Stimulated activated CD4-positive, alpha-beta T cell treated with anti-CD3 and anti-CD28 coated beads, Interleukin-2, amount 100 ng/mL, for 48 hours (primary cell): ENCODE measurements around the gene ZNF845.
A peak's percentile ranks its signal among the peaks of the same experiment; 100 is the strongest.
"Not testable (repeated sequence)": the region's sequence is repeated elsewhere in the genome, so short reads cannot be mapped to it uniquely, and the experiment has no call there.

Experiments
- DNase-seq, 2 donors: peaks; one replicate each; pipeline ENCODE4 v3.0.0-alpha.2; 2020

Gene ZNF845

DNA sequence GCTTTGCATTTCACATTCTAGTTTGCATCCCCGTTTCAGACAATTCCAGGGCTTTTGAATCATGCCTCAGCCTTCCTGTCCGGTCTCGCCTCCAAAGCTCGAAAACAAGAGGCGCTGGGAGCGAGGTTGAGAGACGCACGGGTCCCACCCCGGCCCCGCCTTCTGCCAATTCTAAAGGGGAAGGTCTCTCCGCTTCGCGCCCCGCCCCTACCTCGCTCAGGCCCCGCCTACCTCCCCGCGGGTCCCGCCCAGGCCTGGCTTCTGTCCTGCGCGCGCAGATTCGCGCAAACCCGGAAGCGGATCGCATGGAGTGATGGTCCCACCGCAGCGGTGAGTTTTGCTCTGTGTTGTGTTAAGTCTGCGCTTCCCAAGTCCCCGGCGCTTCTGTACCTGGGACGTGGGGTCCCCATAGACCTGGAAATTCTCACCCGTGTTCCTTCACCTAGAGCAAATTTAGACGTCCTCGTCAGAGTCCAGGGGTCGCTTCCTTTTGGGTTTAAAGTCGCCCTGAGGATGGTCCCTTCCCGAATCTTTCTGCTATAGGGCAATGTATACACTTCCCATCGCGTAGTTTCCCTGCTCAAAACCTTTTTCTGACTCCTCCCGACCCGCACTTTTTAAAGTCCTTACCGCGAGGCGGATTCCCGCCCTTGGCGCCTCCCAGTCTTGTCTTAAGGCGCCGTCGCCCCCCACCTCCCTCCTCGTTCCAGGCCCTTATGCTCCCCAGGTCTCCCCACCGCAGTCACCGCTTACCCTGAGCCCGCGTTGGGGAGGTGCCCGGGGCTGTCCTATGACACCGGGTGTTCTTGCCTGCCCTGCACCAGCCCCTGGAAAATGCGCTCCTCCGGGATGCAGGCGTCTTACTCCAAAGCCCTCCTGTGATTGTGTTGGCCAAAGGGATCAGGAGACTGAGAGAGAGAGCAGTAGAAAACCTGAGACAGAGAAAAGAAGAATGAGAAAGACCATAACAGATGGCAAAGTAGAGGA, at the start of gene ZNF845:
ZNF845 (plus strand) TSS at position 287 of the 987 bp plus-strand sequence. CDS start 7,559 bp downstream, outside the sequence.
- DNase-seq: peak; percentile 95 to 97

DNA sequence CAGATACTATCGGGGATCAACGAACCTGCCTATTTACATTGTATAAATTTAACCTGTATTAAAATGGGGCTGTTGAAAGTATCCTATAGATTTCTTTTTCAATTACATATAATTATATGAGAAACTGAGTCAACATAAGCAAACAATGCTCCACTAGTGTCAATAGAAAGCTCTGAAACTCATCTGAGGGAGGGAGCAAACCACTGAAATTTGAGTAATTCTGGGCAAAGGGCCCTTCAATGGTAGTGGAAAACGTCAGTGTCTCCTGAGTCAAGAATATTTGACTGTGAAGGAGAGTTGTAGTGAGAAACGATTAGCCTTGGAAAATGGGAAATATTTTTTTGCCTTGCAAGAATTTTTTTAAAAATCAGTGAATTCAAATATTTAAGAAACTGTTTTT, 48.5 kb upstream of the ZNF845 start:
- no peak for DNase-seq

DNA sequence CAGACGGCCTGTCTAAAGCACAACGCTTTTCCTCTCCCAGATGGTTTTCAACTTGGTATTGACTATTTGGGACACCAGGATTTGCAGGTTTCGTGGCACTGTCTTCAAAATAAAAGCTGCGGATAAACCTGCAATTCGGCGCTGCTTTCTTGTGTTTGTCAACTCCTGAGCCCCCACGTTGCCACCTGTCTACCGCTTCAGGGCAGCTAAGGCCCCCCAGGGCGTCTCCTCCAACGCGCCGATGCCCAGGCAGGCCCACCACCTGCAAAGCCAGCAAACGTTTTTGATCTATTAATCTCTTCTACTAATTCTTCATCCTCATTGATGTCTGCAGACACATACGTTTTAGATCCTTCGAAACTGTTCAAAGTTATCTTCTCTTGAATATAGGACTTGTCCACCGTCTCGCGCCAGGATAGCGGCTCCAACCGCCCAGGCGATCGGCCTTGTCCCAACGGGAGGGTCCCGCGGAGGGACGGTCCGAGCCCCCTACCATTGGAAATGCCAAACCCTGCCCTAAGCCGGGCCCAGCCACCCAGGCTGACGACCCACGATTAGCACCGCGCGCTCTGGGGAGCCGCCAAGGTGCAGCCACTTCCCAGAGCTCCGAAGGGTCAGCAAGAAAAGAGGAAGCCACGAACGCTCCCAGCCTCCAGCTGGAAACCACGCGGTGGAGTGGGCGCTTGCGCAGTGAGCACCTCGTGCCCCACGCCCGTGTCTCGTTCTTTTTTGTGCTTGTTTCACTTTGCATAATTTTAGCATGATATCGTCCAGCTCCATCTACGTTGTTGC, 42.6 kb upstream of the ZNF845 start:
- DNase-seq: no peak

DNA sequence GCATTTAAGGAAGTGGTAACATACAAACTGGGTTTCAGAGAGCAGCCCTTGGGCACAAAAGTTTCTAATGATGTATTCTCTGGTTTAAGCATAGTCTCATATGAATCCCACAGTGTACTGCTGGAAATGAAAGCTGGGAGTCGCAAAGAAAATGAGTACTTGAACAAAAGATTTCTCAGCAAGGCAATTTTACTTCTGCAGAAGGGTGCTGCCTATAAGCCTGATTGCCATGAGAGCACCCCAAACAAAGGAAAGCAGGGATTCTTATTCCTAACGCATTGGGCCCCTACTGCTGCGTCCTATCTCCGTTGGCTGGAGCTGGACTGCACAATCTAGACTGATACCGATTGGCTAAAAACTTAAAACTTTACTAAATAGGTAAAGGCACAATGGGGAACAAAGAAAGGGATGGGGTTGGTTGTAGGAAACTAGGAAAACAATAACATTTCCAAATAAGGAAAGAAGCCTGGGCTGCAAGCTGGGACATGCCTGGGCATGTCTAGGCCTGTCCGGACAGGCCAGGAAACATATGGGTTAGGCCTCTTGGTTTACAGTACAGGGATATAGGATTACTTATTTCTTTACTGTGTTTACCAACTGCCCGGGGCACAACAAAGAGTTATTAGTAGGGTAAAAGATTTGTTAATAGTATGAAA, 38.6 kb upstream of the ZNF845 start:
- DNase-seq: no peak

DNA sequence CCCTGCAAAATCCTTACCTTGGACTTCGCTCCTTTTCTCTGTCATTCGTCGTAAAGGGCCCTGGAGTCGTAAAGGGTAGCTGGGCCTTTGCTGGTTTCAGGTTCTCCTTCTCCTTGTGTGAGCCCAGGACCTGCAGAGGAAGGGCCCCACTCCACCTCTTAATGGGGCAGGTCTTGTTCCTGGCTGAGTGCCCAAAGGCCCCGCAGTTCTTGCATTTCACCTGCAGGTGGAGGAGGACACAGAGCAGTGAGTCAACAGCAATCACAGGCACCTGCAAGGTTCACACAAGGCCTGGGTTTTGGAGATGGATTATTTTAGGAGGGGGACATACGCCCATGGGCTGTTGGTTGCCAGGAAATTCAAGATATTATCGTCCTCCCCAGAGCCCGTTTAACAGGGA, 32.2 kb upstream of the ZNF845 start:
- not testable (repeated sequence) for DNase-seq

DNA sequence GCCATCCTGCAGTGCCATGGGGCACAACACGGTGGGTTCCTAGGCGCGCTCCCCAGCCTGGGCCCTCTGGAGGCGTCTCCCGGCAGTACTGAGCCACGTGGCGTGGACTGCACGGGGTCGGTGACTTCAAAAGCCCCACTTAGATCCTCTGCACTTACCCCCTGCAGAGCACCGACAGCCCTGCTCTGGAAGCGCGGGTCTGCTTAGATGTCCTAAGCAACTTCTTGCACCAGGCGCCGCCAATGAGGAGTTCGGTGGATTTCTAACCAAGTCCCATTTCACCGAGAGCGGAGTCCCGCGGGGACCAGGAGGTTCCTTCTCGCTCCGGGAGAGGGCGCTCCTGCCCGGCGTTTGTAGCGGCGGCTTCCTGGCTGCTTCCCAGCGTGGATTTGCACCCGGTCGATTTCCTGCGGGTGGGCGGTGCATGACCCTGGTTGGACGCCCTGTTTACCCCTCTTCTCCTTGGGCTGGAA, 25.2 kb upstream of the ZNF845 start:
- DNase-seq: no peak

DNA sequence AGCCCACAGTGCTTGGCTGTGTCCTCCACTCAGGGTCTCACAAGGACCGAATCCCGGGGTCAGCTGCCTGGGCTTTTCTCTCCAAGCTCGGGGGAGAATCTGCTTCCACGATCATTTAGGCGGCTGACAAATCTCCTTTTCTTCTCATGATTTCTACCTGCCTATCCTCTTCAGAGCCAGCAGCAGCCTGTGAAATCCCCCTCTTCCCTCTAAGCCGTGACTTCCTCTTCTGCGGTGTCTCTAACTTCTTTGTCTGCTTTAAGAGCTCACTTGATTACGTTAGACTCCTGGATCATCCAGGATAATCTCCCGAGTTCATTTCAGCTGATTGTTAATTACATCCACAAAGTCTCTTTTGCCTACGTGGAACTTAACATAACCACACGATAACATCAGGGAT, 22.5 kb upstream of the ZNF845 start:
- DNase-seq: no peak

DNA sequence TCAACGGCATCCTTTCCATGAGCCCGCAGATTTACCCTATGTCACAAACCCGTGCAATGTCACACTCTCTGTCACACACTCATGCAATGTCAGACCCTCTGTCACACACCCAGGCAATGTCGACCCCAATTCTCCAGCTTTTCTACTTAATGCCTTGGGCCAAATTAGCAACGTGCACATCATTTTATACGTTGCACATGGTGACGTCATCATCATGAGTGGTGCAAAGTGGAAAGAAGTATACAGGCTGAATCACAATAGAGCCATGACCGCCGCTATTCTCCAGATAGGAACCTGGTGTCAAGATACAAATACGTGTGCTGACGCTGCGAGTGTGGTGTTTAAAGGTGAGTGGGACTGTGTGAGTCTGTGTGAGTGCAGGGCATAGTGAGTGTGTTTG, 21.7 kb upstream of the ZNF845 start:
- DNase-seq: no peak

DNA sequence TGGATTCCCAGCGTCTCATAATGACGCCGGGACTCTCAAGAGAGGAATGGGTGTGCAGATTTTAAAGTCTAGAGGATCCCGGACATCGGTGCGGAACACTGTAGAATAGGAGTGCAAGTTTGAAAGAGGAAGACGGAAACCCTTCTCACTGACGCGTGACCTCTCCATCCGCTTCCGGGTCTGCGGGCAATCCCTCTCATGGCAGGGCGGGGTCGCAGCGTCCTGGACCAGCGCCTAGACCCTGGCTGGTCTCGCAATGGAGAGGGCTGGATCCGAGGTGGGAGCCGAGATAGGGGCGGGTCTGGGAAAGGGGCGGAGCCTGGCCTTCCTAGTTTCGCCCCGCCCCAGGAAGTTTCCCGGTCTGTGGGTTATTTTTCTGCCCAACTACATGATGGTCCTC, 4.6 kb upstream of the ZNF845 start:
- DNase-seq: no peak

DNA sequence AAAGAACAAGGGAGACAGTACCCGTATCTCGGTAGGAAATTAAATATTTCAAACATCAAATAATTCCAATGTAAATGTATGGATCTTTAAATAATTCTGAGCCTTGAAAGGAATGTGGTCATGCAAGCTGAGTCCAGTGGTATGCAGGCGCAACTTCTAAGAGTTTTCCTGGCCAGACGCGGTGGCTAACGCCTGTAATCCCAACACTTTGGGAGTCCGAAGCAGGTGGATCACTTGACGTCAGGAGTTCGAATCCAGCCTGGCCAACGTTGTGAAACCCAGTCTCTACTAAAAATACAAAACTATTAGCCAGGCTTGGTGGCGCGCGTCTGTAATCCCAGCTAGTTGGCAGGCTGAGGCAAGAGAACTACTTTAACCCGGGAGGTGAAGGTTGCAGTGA, 1.1 kb upstream of the ZNF845 start:
- DNase-seq: no peak

DNA sequence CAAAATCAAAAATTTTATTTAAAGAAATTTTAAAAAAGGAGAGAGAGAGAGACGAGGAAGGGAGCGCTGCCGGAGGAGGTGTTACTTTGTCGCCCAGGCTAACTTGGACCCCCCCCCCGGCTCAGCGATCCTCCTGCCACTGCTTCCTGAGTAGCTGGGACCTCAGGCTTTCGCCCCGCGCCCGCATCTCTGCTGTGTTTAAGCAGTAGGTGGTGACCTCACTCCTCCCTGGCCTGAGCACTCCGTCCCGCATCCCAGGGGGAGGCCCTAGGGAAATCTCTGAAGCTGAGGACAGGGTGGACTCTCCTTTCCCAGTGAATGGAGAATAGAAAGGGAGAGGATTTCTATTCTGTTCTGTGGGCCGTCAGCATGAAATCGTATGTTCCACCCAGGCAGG, 485 bp upstream of the ZNF845 start:
- peak in 1 of 2 donors; percentile 7 for DNase-seq

DNA sequence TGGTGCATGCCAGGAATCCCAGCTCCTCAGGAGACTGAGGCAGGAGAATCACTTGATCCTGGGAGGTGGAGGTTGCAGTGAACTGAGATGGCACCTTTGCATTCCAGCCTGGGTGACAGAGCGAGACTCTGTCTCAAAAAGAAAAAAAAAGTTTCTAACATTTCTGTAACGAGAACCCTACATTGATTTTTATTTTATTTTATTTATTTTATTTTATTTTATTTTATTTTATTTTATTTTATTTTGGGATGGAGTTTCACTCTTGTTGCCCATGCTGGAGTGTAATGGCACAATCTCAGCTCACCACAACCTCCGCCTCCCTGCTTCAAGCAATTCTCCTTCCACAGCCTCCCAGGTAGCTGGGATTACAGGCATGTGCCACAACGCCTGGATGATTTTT, 10.9 kb downstream of the ZNF845 start:
- not testable (repeated sequence) for DNase-seq

DNA sequence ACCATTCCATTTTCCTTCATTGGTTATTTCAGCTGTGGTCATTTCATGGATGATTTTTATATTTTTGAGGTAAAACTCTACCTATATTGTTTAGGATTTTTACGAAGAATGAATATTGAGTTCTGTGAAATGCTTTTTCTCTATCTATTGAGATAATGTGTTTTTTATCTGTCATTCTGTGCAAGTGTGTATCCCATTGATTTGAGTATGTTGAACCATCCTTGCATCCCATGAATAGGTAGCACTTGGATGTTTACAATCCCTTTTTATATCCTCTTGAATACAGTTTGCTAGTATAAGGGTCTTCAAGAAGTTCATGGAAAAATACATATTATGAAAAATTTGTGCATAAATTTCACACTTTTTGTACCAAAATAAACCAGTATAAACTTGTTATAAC, 22.2 kb downstream of the ZNF845 start:
- no peak for DNase-seq

DNA sequence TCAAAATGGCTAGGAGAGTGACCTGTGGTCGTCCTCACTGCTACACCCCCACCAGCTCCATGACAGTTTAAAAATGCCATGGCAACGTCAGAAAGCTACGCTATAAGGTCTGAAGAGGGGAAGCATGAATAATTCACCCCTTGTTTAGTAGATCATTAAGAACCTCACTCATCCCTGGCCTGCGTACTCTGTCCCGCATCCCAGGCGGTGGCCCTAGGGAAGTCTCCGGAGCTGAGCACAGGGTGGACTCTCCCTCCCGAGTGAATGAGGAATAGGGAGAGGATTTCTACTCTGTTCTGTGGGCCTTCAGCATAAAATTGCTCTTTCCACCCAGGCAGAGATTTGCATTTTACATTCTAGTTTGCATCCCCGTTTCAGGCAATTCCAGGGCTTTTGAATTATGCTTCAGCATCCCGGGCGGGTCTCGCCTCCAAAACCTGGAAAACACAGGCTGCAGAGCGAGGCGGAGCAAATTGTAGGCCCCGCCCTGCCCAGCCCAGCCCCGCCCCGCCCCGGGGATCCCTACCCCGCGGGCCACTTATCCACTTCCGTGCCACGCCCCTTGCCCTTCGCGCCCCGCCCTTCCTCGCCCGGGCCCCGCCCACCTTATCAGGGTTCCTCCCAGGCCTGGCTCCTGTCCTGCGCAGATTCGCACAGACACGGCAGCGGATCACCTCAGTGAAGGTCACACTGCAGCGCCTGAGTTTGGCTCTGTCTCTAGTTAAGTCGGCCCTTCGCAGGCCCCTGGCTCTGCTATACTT, 24.5 kb downstream of the ZNF845 start:
- DNase-seq: no peak

DNA sequence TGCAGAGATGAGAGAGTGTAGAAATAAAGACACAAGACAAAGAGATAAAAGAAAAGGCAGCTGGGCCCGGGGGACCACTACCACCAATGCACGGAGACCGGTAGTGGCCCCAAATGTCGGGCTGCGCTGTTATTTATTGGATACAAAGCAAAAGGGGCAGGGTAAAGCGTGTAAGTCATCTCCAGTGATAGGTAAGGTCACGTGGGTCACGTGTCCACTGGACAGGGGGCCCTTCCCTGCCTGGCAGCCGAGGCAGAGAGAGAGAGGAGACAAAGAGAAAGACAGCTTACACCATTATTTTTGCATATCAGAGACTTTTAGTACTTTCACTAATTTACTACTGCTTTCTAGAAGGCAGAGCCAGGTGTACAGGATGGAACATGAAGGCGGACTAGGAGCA, 26.5 kb downstream of the ZNF845 start:
- not testable (repeated sequence) for DNase-seq

DNA sequence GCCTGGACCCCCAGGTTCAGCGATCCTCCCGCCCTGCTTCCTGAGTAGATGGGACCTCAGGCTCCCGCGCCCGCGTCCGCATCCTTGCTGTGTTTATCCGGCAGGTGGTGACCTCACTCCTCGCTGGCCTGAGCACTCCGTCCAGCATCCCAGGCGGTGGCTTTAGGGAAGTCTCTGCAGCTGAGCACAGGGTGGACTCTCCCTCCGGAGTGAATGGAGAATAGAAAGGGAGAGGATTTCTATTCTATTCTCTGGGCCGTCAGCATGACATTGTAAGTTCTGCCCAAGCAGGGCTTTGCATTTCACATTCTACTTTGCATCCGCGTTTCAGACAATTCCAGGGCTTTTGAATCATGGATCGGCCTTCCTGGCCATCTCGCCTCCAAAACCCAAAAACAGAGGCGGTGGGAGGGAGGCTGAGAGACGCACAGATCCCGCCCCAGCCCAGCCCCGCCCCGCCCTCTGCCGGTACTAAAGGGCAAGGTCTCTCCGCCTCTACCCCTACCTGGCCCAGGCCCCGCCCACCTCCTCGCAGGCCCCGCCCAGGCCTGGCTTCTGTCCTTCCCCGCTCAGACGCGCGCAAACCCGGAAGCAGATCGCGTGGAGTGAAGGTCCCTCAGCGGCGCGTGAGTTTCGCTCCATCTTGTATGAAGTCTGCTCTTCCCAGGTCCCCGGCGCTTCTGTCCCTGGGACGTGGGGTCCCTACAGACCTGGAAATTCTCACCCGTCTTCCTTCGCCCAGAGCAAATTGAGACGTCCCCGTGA, 31.8 kb downstream of the ZNF845 start, which contains the start of gene ZNF525:
ZNF525 (plus strand) TSS at position 572 of the 765 bp plus-strand sequence. CDS start 6,577 bp downstream, outside the sequence.
- peak; percentile 94 to 95 for DNase-seq

DNA sequence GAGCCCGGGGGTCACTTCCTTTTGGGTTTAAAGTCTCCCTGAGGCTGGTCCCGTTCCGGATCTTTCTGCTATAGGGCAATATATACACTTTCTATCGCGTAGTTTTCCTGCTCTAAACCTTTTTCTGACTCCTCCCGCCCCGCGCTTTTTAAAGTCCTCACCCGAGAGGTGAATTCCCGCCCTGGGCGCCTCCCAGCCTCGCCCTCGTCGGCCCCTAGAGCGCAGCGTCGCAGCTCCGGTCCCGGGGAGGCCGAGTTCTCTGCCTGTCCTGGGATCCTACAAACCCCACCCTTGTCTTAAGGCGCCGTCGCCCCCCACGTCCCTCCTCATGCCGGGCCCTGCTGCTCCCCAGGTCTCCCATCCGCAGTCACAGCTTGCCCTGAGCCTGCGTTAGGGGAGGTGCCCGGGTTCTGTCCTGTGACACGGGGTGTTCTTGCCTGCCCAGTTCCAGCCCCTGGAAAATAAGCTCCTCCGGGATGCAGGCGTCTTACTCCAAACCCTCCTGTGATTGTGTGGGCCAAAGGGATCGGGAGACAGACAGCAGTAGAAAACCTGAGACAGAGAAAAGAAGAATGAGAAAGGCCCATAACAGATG, 32.4 kb downstream of the ZNF845 start:
- peak; percentile 22 to 36 for DNase-seq

DNA sequence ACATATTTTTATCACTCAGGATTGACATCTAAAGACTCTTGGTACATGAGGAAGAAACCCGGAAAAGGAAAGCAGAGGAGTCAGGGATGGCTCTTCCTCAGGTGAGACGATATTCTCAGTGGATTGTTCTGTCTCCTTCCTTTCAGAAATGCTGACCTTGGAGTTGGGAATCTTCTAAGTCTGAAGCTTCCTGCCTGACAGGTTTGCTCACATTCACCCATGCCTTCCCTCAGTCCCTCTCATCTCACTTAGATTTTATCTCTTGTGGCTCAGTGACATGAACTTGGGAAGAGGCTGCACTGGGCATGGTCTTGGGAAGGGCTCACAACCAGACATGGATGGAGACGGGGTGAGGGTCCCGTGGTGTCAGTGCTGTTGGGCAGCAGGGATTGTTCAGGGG, 38.6 kb downstream of the ZNF845 start:
- DNase-seq: no peak

DNA sequence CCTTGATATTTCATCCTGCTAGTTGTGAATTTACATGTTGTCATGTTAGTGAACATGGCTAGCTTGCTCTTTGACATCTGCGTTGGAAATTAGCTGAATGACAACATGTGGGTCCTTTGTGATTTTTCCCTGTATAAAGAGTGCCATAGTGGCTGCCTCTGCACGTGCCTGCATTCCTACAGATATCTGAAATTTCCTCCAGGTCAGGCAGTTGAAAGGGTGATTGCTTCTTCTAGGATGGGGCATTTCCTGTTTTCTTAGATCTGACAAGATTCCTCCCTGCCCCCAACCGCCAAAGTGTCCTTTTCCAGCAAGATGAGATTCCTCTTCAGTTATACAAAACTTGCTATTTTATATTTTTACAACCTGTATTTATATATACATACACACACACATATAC, 40.7 kb downstream of the ZNF845 start:
- no peak for DNase-seq

DNA sequence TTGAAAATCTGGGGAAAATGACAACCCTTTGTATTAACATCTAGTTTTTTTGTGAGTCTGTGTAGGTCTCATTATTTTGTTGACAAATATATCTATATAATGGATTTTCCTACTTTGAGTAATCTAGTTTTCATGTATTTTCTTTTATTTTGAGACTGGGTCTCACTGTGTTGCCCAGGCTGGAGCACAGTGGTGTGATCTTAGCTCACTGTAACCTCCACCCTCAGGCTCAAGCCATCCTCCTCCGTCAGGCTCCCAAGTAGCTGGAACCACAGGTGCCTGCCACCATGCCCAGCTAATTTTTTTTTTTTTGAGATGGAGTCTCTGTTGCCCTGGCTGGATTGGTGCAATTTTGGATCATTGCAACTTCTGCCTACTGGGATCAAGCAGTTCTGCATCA, 41.2 kb downstream of the ZNF845 start:
- DNase-seq: no peak

DNA sequence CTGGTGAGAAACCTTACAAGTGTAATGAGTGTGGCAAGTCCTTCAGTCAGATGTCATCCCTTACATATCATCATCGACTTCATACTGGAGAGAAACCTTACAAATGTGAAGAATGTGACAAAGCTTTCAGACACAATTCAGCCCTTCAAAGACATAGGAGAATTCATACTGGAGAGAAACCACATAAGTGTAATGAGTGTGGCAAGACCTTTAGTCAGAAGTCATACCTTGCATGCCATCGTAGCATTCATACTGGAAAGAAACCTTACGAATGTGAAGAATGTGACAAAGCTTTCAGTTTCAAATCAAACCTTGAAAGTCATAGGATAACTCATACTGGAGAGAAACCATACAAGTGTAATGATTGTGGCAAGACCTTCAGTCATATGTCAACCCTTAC, 47.8 kb downstream of the ZNF845 start:
- DNase-seq: no peak
